ENCODE measurements around the gene GAREM1. TPM values are rescaled to one million over a fixed set of nuclear protein-coding genes. Genes with fewer than 3 reads are reported as not detected.
A peak's percentile ranks its signal among the peaks of the same experiment; 100 is the strongest.

Gene GAREM1
- polyA plus RNA-seq, 3 donors from 2014 or later = 0.03 TPM; not detected in 2

DNA sequence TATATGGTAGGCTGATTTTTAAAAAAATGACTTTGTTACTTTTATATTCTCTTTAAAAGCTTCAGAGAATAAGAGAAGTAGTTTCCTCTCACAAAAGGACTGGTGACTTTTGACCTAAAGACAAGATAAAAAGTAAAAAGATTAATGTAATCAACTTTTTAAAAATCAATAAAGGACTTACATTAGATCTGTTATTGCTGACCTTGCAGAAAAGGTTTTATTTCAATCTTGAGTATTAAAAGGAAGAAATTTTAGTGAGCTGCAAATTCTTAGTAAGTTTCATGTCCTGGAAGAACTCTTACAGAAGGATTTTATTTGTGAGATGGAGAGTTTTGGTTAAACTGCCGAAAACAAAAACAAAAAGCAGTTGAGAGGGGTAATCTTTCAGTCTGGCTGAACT lies 2.2 kb upstream of the GAREM1 start:
- no peak for DNase-seq
- Mint-ChIP-seq H3K4me1 (peaks cover 33 to 47% of the 10 kb centered on the region in 2 donors), H3K9me3 (peaks cover 0 to 8% (median 0%) of the 10 kb centered on the region in 6 donors), H3K36me3 (no peaks in the 10 kb centered on the region), H3K4me3 (no peak overlapping the region), H3K27ac (no peak overlapping the region), H3K27me3 (ENCODE audit: low read depth in 3 of 3) (peaks cover 4 to 8% (median 5%) of the 10 kb centered on the region in 3 donors)

DNA sequence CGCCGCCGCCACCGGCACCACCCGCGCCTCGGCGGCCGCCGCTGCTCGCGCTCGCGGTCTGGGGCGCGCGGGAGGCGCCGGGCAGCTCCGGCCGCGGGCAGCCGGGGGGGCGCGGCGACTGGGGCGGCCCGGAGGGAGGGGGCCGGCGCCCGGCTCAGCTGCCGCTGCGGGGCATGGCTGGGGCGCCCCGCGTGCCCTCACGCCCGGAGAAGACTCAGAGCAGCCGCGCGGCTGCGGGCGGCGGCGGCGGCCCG lies 295 bp downstream of the GAREM1 start:
- Mint-ChIP-seq H3K9me3 (peaks cover 0 to 8% (median under 1%) of the 10 kb centered on the region in 6 donors), H3K36me3 (no peaks in the 10 kb centered on the region), H3K27ac (no peak overlapping the region), H3K4me1 (peaks cover 33 to 47% of the 10 kb centered on the region in 2 donors), H3K27me3 (ENCODE audit: low read depth in 3 of 3) (peaks cover 4 to 8% (median 4%) of the 10 kb centered on the region in 3 donors), H3K4me3 (no peak overlapping the region)
- no peak for DNase-seq

DNA sequence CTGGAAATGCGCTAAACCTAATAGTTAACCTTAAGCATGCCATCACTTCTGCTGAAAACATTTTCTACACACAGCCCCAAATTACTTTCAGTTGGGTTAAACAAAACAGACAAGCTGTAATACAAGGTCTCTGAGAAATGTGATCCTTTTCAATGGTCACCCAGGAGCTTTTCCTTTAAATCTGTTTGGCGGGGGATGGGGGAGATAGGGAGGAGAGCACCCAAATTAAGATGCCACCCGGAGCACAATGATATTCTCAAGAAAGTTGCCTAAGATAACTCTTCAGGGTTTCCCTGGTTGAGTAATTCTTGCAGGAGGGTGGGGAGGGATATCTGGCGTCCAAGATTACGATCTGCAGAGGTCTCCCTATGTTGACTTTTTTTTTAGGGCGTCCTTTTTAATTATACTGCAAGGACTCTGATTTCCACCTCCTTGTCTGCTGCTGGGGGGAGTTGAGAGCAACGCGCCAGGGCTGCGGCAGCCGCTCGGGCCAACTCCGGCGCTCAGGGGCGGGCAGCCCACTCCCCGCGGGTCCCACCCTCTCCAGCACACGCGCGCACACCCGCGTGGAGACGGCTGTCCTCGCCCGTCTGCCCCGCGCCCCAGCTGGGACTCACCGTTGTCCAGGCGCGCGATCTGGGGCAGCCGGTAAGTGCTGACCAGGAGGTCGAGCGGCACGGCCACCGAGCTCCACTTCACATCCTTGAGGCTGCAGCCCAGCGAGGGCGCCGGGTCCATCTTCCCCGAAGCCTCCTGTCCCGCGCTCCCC lies 807 bp downstream of the GAREM1 start:
- Mint-ChIP-seq H3K4me3 (peak overlapping the region; percentile 71 to 86 (median 78)), H3K27ac (peak overlapping the region in 2 of 6 donors; percentile 2 to 81), H3K36me3 (no peaks in the 10 kb centered on the region), H3K4me1 (peaks cover 33 to 47% of the 10 kb centered on the region in 2 donors), H3K9me3 (peaks cover 0 to 9% (median 1%) of the 10 kb centered on the region in 6 donors), H3K27me3 (ENCODE audit: low read depth in 3 of 3) (peaks cover 4 to 10% (median 6%) of the 10 kb centered on the region in 3 donors)
- peak in 1 of 3 donors; percentile 1 for DNase-seq

DNA sequence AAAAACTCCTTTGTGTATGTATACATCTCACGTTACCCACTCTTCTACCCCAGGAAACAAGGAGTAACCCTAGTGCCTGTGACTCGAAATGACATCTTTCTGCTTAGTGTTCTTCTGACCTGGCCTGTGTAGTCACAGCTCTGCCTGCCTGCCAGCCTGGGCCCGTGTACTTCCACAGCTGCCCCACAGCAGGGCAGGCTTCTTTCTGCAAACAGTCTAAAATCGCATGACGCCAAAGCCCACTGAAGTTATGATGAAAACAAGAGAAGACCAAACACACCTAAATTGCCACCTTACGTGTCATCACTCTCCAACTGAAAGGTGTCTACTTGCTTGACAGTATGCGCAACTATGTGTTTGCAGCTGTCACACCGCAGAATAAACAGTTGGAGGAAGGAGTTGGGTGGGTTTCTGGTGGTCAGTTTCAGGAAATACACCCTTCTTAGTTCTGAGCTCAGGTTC lies 1.5 kb downstream of the GAREM1 start:
- peaks cover 0 to 3% (median 0%) of the 10 kb centered on the region in 3 donors for H3K36me3 Mint-ChIP-seq
- H3K4me3 Mint-ChIP-seq = peak overlapping the region; percentile 71 to 86 (median 78)
- DNase-seq = peak in 1 of 3 donors; percentile 4
- peaks cover 0 to 14% (median 1%) of the 10 kb centered on the region in 6 donors for H3K9me3 Mint-ChIP-seq
- peak overlapping the region in 2 of 6 donors; percentile 57 to 81 for H3K27ac Mint-ChIP-seq
- H3K4me1 Mint-ChIP-seq = peaks cover 32 to 46% of the 10 kb centered on the region in 2 donors
- peaks cover 4 to 8% (median 8%) of the 10 kb centered on the region in 3 donors for H3K27me3 Mint-ChIP-seq (ENCODE audit: low read depth in 3 of 3)

DNA sequence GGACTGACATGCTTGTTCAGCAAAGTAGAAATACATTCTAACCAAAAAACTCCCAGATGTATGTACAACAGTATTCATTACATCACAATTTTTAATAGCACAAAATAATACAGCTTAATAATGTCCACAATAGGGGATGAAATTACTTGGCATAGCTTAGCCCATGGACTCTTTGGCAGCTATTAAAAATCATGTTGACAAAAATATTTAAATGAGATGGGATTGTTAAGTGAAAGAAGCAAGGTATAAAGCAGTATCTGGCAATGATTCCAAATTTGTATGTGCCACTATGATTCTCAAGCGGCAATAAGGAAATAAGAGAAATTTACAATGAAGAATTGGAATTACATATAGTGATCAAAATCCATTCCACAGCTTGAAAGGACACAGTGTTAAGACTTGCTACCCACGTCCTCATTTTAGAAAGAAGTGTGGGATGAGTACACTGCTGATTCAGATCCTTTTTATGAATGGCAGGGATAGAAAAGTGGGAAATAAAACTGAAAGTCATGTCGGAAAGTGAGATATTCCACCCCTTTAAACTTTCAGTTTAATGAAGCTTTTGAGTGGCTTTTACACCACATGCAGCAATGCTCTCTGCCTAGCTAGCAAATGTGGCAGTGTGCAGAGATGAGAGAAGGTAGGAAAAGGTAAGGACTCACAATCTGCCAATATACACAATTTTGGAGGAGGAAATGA lies 2.4 kb downstream of the GAREM1 start:
- Mint-ChIP-seq H3K4me1 (peaks cover 30 to 38% of the 10 kb centered on the region in 2 donors), H3K36me3 (peaks cover 0 to 3% (median 0%) of the 10 kb centered on the region in 3 donors), H3K27ac (no peak overlapping the region), H3K9me3 (peaks cover 0 to 14% (median 1%) of the 10 kb centered on the region in 6 donors), H3K4me3 (peak overlapping the region in 3 of 5 donors; percentile 39 to 64 (median 48)), H3K27me3 (ENCODE audit: low read depth in 3 of 3) (peaks cover 4 to 8% (median 7%) of the 10 kb centered on the region in 3 donors)
- DNase-seq = no peak

DNA sequence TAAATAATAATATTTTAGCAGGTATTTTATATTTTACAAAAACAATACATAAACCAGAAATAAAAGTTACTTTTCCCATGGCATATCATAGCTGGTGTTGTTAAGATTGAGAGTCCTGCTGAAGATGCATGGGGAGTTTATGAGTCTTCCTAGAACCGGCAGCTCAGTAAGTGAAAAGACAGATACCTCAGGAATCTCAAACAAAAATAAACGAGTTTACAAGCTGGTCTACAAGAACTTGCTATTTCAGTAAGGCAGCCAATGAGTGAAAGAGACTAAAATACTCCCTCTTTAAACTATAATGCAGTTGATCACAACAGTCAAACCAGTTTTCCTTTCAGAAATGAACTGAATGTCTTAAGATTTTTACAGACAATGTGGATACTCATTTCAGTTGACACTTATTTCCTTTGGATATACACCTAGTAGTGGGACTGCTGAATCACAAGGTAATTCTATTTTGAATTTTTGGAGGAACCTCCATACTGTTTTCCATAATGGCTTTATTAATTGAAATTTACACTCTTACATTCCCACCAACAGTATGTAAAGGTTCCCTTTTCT lies 8.9 kb downstream of the GAREM1 start:
- no peaks in the 10 kb centered on the region for H3K4me1 Mint-ChIP-seq

DNA sequence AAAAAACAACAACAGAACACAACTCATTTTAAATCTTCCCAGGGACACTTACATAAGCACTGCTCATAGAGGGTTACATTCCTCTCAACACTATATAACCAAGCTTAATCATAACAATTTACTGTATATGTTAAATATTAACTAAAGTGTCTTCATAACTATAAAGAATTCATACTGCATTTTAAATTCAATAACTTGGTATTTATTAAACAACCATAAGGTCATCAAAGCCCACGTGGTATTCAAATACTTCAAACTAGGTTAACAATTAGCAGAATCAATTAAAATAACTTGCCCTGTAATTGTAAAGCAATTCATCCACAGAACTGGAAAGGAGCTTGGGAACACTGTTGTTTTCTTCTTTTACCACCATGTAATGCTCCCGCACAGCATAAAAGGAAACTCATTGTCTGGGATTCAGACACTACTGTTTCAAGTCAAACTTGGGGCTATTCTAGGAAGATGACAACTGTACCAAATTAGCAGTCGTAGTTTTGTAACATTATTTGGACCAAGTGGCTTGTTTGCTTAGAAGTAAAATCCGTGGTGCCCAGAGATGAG lies 10.4 kb downstream of the GAREM1 start:
- Mint-ChIP-seq H3K9me3 (peaks cover 0 to 9% (median 0%) of the 10 kb centered on the region in 6 donors), H3K4me3 (no peak overlapping the region), H3K27me3 (ENCODE audit: low read depth in 3 of 3) (peaks cover 0 to 6% (median 5%) of the 10 kb centered on the region in 3 donors), H3K4me1 (no peaks in the 10 kb centered on the region), H3K36me3 (peaks cover 0 to 3% (median 0%) of the 10 kb centered on the region in 3 donors), H3K27ac (no peak overlapping the region)
- no peak for DNase-seq

More for the DNA sequence above, 8.9 kb downstream of the GAREM1 start:
- Mint-ChIP-seq H3K4me3 (no peak overlapping the region), H3K9me3 (peaks cover 0 to 9% (median under 1%) of the 10 kb centered on the region in 6 donors), H3K36me3 (peaks cover 0 to 3% (median 0%) of the 10 kb centered on the region in 3 donors), H3K27ac (no peak overlapping the region), H3K27me3 (ENCODE audit: low read depth in 3 of 3) (peaks cover 0 to 5% (median 5%) of the 10 kb centered on the region in 3 donors)
- no peak for DNase-seq

DNA sequence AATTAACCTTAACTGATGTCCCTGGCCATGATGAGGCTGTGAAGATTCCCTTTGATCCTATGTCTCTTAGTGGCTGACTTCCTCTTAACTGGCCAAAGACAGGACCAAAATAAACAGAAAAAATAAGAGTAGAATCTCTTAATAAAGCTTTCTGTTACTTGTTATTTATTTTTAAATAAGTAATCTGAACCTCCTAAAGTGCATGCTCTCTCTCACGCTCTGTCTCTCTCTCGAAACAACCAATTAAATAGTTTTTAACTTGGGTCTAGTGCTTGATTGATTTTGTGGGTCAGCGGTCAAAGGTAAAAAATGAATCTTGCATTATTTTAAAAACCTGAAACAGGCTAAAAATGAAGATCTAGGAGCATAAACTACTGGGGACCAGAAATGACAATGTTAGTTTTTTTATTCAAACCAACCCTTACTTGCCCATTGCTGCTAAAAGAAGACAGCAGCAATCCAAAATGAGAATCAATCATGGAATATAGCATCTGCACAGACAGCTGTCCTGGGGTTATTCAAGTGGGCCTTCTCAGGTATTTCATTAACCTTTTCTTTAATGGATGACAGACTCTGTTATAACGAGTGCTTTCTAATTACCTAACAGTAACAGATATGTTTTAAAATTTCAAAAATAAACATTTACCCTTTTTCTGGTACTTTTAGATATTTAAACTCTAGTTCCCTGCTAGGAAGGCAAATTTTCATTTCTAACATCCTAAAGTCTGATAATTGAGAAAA lies 11.2 kb downstream of the GAREM1 start:
- H3K9me3 Mint-ChIP-seq = peaks cover 0 to 4% (median 0%) of the 10 kb centered on the region in 6 donors
- DNase-seq = no peak
- H3K36me3 Mint-ChIP-seq = peaks cover 0 to 3% (median 0%) of the 10 kb centered on the region in 3 donors
- peaks cover 2 to 5% (median 3%) of the 10 kb centered on the region in 3 donors for H3K27me3 Mint-ChIP-seq (ENCODE audit: low read depth in 3 of 3)
- H3K4me3 Mint-ChIP-seq = no peak overlapping the region
- H3K27ac Mint-ChIP-seq = no peak overlapping the region
- H3K4me1 Mint-ChIP-seq = no peaks in the 10 kb centered on the region

DNA sequence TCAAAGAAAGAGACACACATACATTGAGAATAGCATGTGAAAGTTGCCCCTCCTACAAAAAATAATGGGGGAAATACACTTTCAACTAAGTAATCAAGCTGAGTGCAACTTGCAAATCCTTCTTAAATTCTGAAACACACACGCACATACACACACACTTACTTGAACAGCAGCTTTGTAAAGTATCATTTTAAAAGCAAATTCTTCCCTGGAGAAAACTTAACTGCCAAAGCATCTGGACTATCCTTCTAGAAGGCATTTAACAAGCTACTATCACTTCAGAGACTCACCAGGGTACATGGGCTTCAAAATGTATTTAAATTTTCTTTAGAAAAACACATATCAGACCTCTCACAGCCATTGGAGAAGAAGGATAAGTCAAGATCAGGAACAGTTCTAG lies 15.3 kb downstream of the GAREM1 start:
- no peaks in the 10 kb centered on the region for H3K4me1 Mint-ChIP-seq
- peaks cover 0 to under 1% (median 0%) of the 10 kb centered on the region in 6 donors for H3K9me3 Mint-ChIP-seq
- no peak overlapping the region for H3K4me3 Mint-ChIP-seq
- no peak for DNase-seq
- H3K36me3 Mint-ChIP-seq = no peaks in the 10 kb centered on the region
- no peak overlapping the region for H3K27ac Mint-ChIP-seq
- H3K27me3 Mint-ChIP-seq (ENCODE audit: low read depth in 3 of 3) = peaks cover 0 to 5% (median 3%) of the 10 kb centered on the region in 3 donors

DNA sequence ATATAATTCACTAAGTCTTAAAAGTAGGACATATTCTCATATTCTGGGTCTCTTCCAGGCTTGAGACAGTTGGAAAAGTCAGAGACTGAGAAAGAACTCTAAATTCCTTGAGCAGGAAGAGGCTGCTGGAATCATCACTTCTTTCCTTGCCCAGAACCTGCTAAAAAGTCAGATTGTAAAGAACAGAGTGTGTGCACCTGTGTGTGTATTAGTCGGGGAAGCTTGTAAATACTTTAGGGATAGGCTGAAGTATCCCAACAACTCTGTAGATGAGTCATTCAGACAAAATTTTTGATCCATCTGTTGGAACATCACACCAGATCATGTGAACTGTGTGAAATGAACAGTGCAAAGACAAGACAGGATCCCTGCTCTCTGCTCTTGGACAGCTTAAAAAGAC lies 16.1 kb downstream of the GAREM1 start:
- no peaks in the 10 kb centered on the region for H3K4me1 Mint-ChIP-seq
- no peaks in the 10 kb centered on the region for H3K36me3 Mint-ChIP-seq
- H3K27ac Mint-ChIP-seq = no peak overlapping the region
- DNase-seq = no peak
- no peaks in the 10 kb centered on the region for H3K9me3 Mint-ChIP-seq
- H3K4me3 Mint-ChIP-seq = no peak overlapping the region
- peaks cover 0 to 5% (median 3%) of the 10 kb centered on the region in 3 donors for H3K27me3 Mint-ChIP-seq (ENCODE audit: low read depth in 3 of 3)

DNA sequence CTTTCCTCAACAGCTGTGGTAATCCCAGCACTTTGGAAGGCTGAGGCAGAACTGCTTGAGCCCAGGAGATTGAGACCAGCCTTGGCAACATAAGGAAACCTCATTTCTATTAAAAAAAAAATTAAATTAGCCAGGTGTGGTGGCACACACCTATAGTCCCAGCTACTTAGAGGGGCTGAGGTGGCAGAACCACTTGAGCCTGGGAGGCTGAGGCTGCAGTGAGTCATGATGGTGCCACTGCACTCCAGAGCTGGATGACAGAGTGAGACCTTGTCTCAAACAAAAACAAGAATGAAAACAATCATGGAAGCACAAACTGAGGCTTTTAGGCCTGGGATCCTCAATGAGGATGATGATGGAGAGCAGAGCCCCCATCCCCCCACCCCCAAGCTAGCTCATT lies 19.8 kb downstream of the GAREM1 start:
- H3K27me3 Mint-ChIP-seq (ENCODE audit: low read depth in 3 of 3) = peaks cover under 1 to 5% (median 1%) of the 10 kb centered on the region in 3 donors

DNA sequence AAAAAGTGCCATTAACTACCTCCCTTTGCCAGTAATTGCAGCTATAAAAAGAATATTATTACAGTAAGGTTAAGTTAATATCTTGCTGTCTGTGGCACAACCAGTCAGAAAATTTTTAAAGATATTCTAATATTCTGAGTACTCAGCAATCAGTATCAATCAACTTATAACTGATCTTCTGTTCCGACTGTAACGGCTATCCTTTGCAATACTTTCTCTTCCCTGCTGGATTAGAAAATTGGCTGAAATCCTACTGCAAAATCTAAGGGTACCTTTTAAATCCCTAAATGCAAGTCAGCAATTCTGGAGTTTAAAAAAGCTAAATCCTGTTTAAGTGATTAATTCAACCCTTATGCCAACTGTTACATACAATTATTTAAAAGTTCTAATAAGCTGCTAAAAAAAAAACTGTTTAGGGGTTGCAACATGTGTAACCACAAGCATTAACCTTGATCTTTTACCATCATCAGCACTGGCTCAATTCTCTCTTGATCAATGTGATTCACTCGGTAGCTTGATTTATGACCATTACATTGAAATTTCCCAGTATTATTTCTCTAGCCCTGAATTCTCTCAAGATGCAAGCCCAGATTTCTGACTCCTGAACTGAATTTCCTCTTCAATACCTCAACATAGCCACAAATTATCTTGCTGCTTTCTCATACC lies 20.5 kb downstream of the GAREM1 start:
- Mint-ChIP-seq H3K27me3 (ENCODE audit: low read depth in 3 of 3) (peaks cover 0 to 5% (median 1%) of the 10 kb centered on the region in 3 donors), H3K27ac (no peak overlapping the region), H3K36me3 (no peaks in the 10 kb centered on the region), H3K9me3 (no peaks in the 10 kb centered on the region), H3K4me1 (no peaks in the 10 kb centered on the region), H3K4me3 (no peak overlapping the region)
- DNase-seq = no peak

More for the DNA sequence above, 19.8 kb downstream of the GAREM1 start:
- DNase-seq = no peak
- Mint-ChIP-seq H3K4me3 (no peak overlapping the region), H3K36me3 (no peaks in the 10 kb centered on the region), H3K9me3 (no peaks in the 10 kb centered on the region), H3K4me1 (no peaks in the 10 kb centered on the region), H3K27ac (no peak overlapping the region)

Measured in immature natural killer cell (primary cell).